HFF-Myc (cell line): Measurements from ENCODE around the gene ATP2B1.
"Not testable (repeated sequence)": the region's sequence is repeated elsewhere in the genome, so short reads cannot be mapped to it uniquely, and the experiment has no call there.

Experiments
- DNase-seq: peaks from one replicate; pipeline ENCODE4 v3.0.0-alpha.2; 2011; ENCODE audit warnings: low read depth; ENCODE audit errors: extremely low read depth
- H3K4me3 ChIP-seq: replicated peaks from 2 replicates; pipeline ENCODE4 v1.5.1; 2011; ENCODE audit warnings: low read depth, mild to moderate bottlenecking, control low read depth, low read length
- CTCF ChIP-seq: IDR thresholded peaks from 2 replicates; pipeline ENCODE4 v1.5.1; 2012; ENCODE audit warnings: mild to moderate bottlenecking, low read depth, low read length, control low read depth; ENCODE audit errors: missing control alignments

ATP2B1 gene

DNA sequence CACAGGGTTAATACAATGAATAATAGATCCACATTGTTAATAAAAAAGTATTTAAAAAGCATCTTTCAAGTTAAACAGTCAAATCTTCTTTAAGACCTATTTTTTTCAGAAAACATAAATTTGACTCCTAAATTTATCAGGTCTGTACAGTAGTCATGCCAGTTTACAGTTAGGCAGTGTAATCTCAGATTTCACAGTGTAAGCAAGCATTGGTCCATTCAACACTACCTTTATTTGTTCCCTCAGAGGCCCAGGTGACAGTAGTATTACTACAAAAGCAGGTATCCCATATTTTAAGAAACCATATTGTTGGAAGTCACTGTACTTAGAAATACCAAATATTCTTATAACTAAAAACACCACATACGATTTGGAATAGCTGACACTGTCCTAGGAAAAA is 6.1 kb downstream of the ATP2B1 start:
- H3K4me3 ChIP-seq = no peak overlapping the region
- no peak for TF ChIP-seq CTCF
- DNase-seq = no peak

DNA sequence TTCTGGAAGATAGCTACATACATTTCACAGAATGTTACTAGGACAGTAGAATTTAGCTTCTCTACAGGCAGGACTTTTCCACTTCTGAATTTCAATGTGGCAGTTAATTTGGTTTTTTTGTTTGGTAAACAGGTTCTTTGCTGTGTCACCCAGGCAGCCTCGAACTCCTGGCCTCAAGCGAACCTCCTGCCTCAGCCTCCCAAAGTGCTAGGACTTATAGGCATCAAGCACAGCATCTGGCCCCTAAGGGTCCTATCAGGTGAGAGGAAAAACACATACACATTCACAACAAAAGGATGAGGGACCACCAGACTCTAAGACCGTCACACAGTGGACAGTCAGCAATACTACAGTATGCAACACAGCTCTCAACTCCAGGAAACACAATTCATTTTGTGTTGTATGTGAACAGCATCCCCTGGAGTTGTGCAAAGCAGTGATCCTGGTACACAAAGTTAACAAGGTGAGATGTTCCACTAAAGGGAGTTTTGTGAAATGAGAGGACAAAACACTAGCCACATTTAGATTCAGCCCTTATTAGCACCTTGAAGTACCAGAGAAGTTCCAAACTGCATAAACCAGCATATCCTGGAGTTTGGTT is 6.9 kb downstream of the ATP2B1 start:
- no peak overlapping the region for H3K4me3 ChIP-seq
- no peak for DNase-seq
- no peak for TF ChIP-seq CTCF

DNA sequence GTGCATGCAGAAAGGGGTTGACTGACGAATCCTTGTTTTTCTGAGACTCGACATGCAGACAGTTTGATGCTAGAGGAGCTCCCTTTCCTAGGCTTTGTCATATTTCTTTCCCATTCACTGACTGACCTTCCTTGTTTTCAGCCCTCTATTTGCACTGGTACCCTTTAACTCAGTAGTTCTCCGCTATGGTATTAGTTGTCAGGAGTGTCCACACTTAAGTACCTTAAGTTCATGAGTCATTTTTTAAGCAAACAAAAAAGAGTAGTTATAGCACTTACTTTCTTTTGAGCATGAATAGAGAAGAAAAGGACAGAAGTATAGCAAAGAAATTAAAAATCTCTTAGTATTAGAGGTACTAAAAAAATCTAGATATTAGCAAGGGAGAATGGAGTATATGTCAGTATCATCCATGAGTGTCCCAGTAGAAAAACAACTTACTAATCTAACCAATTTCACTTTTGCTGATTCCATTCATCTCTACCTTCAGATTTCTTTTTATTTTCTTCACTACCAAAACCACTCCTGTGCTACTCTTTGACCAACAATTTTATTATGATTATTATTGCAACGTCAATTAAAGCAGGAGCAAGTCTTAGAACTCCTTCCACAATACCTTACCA is 8.3 kb downstream of the ATP2B1 start:
- no peak for DNase-seq
- H3K4me3 ChIP-seq = no peak overlapping the region
- TF ChIP-seq CTCF = no peak

DNA sequence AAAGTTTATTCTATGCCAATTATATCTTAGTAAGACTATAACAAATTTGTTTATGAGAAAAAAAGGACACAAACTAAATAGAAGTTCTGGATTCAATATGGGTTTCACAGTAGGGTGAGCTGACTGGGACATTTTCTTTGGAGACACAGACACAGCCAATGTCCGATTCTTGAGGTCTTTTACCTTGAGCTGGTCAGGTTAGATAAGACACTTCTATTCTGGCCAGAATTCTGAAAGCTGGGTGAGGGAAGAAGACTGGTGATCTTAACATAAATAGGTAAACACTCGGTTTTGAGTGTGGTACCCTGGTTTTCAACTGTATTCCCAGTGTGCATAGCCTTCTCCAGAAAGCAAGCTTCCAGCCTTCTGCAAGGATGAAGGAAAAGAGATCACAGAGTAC is 10.0 kb downstream of the ATP2B1 start:
- H3K4me3 ChIP-seq = no peak overlapping the region
- TF ChIP-seq CTCF = no peak
- no peak for DNase-seq

DNA sequence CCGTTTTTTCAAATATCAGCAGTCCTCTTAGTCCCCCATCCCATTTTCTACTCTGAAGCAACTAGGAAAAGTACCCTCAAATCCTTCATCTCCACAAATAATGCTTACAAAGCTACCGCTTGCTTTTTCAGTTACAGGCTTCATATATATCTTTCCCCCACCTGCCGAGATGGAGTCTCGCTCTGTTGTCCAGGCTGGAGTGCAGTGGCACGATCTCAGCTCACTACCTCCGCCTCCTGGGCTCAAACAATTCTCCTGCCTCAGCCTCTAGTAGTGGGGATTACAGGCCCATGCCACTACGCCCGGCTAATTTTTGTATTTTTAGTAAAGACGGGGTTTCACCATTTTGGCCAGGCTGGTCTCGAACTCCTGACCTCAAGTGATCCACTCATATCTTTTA is 10.9 kb downstream of the ATP2B1 start:
- DNase-seq, H3K4me3 ChIP-seq: not testable (repeated sequence)

DNA sequence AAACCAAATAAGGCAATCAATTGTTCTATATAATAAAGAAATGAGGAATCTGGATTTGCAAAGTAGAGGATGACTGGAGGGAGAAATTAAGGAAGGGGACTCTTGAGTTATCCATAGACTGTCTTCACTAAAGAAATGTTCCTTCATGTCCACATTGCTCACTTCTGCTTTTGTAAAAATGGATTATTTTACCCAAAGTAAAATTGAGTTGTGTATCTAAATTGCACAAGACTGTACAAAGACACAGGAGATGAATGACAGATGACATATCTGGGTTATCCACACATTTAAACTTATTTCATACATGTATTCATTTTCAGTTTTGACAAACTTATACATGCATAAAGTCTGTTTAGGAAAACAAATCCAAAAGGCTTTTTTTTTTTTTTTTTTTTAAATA is 11.3 kb downstream of the ATP2B1 start:
- TF ChIP-seq CTCF = no peak
- DNase-seq = no peak
- H3K4me3 ChIP-seq = no peak overlapping the region

- DNase-seq = no peak
- no peak for TF ChIP-seq CTCF
Observed at GRCh38 chr12:89695830-89696229, 12.8 kb downstream of the ATP2B1 start.

More at GRCh38 chr12:89695830-89696229, 12.8 kb downstream of the ATP2B1 start:
- H3K4me3 ChIP-seq = no peak overlapping the region
